HEK293 (cell line): ENCODE data around the gene PDE6H.

ENCODE experiments used
- CTCF ChIA-PET: fragments of 350-600 bp; formaldehyde crosslinking; extraction: SDS; loops from one replicate; lab custom pipeline; 2021; ENCODE audit warnings: antibody characterized with exemption; lab: Yijun Ruan, JAX
- POLR2A ChIA-PET: fragments of 300-600 bp; formaldehyde crosslinking; extraction: SDS; loops from one replicate; lab custom pipeline; 2020; ENCODE audit warnings: antibody characterized with exemption, inconsistent platforms; lab: Yijun Ruan, JAX
- H3K27ac ChIP-seq: fragments of 200-500 bp; sonication (Bioruptor generic); 2 replicates; pipeline ENCODE4 v1.5.1; 2014; ENCODE audit warnings: low read depth, low read length, control low read depth, inconsistent platforms; ENCODE audit errors: extremely low read depth
- H3K36me3 ChIP-seq, 2 experiments: fragments of 200-500 bp in 1 of 2; sonication (Bioruptor generic) in 1 of 2; 1 replicate in 1 of 2; 2 replicates in 1 of 2; pipeline ENCODE4 v1.5.1; 2014 to 2017; ENCODE audit warnings: inconsistent platforms in 2 of 2, low read length in 2 of 2; ENCODE audit not compliant: control insufficient read depth in 2 of 2, insufficient read depth in 1 of 2
- H3K4me1 ChIP-seq: fragments of 200-500 bp; sonication (Bioruptor generic); 2 replicates; pipeline ENCODE4 v1.5.1; 2014; ENCODE audit warnings: mild to moderate bottlenecking, low read length, inconsistent platforms; ENCODE audit not compliant: control insufficient read depth, insufficient read depth
- H3K4me3 ChIP-seq: 2 replicates; pipeline ENCODE4 v1.5.1; 2011; ENCODE audit warnings: low read depth, mild to moderate bottlenecking, control low read depth, low read length, moderate library complexity
- H3K9me3 ChIP-seq: fragments of 200-500 bp; sonication (Bioruptor generic); 2 replicates; pipeline ENCODE4 v1.5.1; 2014; ENCODE audit warnings: low read depth, low read length, inconsistent platforms; ENCODE audit not compliant: control insufficient read depth, insufficient read depth
- GLIS2 ChIP-seq: fragments of 450-650 bp; formaldehyde crosslinking; IDR thresholded peaks from 2 replicates; pipeline ENCODE4 v1.5.1; 2016; ENCODE audit warnings: missing biosample characterization, missing genetic modification characterization
- HOXD13 ChIP-seq: sonication (generic); formaldehyde crosslinking; IDR thresholded peaks from 2 replicates; pipeline ENCODE4 v1.8.0; 2022; ENCODE audit warnings: missing genetic modification reagents, borderline replicate concordance
- OVOL3 ChIP-seq: fragments of 450-650 bp; formaldehyde crosslinking; IDR thresholded peaks from 2 replicates; pipeline ENCODE4 v1.5.1; 2016; ENCODE audit warnings: missing biosample characterization, missing genetic modification characterization
- PRDM1 ChIP-seq: fragments of 450-650 bp; formaldehyde crosslinking; IDR thresholded peaks from 2 replicates; pipeline ENCODE4; 2016; ENCODE audit warnings: missing biosample characterization, missing genetic modification characterization
- PRDM2 ChIP-seq: fragments of 450-650 bp; formaldehyde crosslinking; IDR thresholded peaks from 2 replicates; pipeline ENCODE4 v1.5.1; 2016; ENCODE audit warnings: missing biosample characterization, missing genetic modification characterization, borderline replicate concordance
- PRDM4 ChIP-seq: fragments of 450-650 bp; formaldehyde crosslinking; IDR thresholded peaks from 2 replicates; pipeline ENCODE4 v1.5.1; 2017; ENCODE audit warnings: missing biosample characterization, missing genetic modification characterization
- SETDB1 ChIP-seq: IDR thresholded peaks from one replicate; pipeline ENCODE4 v1.6.1; 2017; ENCODE audit warnings: mild to moderate bottlenecking, low read length, moderate library complexity, mixed read lengths; ENCODE audit not compliant: insufficient read length
- ZBTB20 ChIP-seq: fragments of 450-650 bp; formaldehyde crosslinking; IDR thresholded peaks from 2 replicates; pipeline ENCODE4 v1.5.1; 2016; ENCODE audit warnings: missing biosample characterization, missing genetic modification characterization
- ZBTB44 ChIP-seq: fragments of 450-650 bp; IDR thresholded peaks from 2 replicates; pipeline ENCODE4 v1.5.1; 2018; ENCODE audit warnings: missing biosample characterization, mild to moderate bottlenecking, missing genetic modification characterization
- ZNF146 ChIP-seq: fragments of 450-650 bp; formaldehyde crosslinking; IDR thresholded peaks from 2 replicates; pipeline ENCODE4 v1.5.1; 2016; ENCODE audit warnings: missing biosample characterization, missing genetic modification characterization
- ZNF16 ChIP-seq: fragments of 450-650 bp; formaldehyde crosslinking; IDR thresholded peaks from 2 replicates; pipeline ENCODE4 v1.5.1; 2016; ENCODE audit warnings: low read depth, missing biosample characterization, missing genetic modification characterization
- ZNF23 ChIP-seq: fragments of 450-650 bp; formaldehyde crosslinking; IDR thresholded peaks from 2 replicates; pipeline ENCODE4 v1.5.1; 2016; ENCODE audit warnings: missing biosample characterization, missing genetic modification characterization, borderline replicate concordance
- ZNF274 ChIP-seq, 2 experiments: fragments of 200-500 bp in 1 of 2; fragments of 450-650 bp in 1 of 2; sonication (Bioruptor generic) in 1 of 2; formaldehyde crosslinking in 1 of 2; IDR thresholded peaks; 2 replicates each; pipeline versions ENCODE4 v1.5.1 to v1.6.1; 2014 to 2016; ENCODE audit warnings: borderline replicate concordance in 1 of 2, inconsistent platforms in 1 of 2, low read length in 1 of 2, missing biosample characterization in 1 of 2, missing genetic modification characterization in 1 of 2
- ZNF366 ChIP-seq: fragments of 450-650 bp; formaldehyde crosslinking; conservative IDR thresholded peaks from 2 replicates; pipeline ENCODE4 v1.5.1; 2016; ENCODE audit warnings: missing biosample characterization, missing genetic modification characterization
- ZNF423 ChIP-seq: fragments of 450-650 bp; formaldehyde crosslinking; IDR thresholded peaks from 2 replicates; pipeline ENCODE4 v1.5.1; 2016; ENCODE audit warnings: missing biosample characterization, missing genetic modification characterization
- ZNF521 ChIP-seq: fragments of 450-650 bp; formaldehyde crosslinking; IDR thresholded peaks from 2 replicates; pipeline ENCODE4 v1.5.1; 2017; ENCODE audit warnings: missing biosample characterization, mild to moderate bottlenecking, missing genetic modification characterization
- ZNF530 ChIP-seq: fragments of 450-650 bp; formaldehyde crosslinking; IDR thresholded peaks from 2 replicates; pipeline ENCODE4 v1.5.1; 2016; ENCODE audit warnings: low read depth, missing biosample characterization, missing genetic modification characterization
- ZNF639 ChIP-seq: fragments of 450-650 bp; formaldehyde crosslinking; IDR thresholded peaks from 2 replicates; pipeline ENCODE4 v1.5.1; 2016; ENCODE audit warnings: missing biosample characterization, missing genetic modification characterization
- ZNF660 ChIP-seq: fragments of 450-650 bp; IDR thresholded peaks from 2 replicates; pipeline ENCODE4 v1.5.1; 2018; ENCODE audit warnings: missing biosample characterization, mild to moderate bottlenecking, missing genetic modification characterization
- ZSCAN18 ChIP-seq: fragments of 450-650 bp; formaldehyde crosslinking; IDR thresholded peaks from 2 replicates; pipeline ENCODE4 v1.5.1; 2016; ENCODE audit warnings: missing biosample characterization, missing genetic modification characterization
- ZSCAN23 ChIP-seq: fragments of 450-650 bp; formaldehyde crosslinking; IDR thresholded peaks from 2 replicates; pipeline ENCODE4 v1.5.1; 2016; ENCODE audit warnings: missing biosample characterization, missing genetic modification characterization

Gene PDE6H

GRCh38 chr12:14965221-14965620 lies 7.6 kb upstream of the PDE6H start:
- TF ChIP-seq PRDM2 (tag by site-specific recombination), result no peak
- no peak for TF ChIP-seq GLIS2 (tag by site-specific recombination)
- no peak for TF ChIP-seq SETDB1
- no peak for TF ChIP-seq PRDM4 (tag by site-specific recombination)
- TF ChIP-seq ZSCAN18 (tag by site-specific recombination), result no peak
- TF ChIP-seq ZNF366 (tag by site-specific recombination), result no peak
- TF ChIP-seq ZNF639, result no peak
- TF ChIP-seq ZNF423 (tag by site-specific recombination), result no peak
- TF ChIP-seq ZNF274 (IDR thresholded peaks at IDR 0.05; ENCODE audit: low read length), result no peak
- no peak for TF ChIP-seq ZNF274 (tag by site-specific recombination; IDR thresholded peaks at IDR 0.05; ENCODE audit: borderline replicate concordance)
- TF ChIP-seq, all 188 proteins: peak for 0
- Histone ChIP-seq H3K36me3 (no peaks in the 10 kb centered on the region), H3K4me3 (no peak overlapping the region), H3K27ac (no peak overlapping the region), H3K9me3 (no peaks in the 10 kb centered on the region), H3K4me1 (no peaks in the 10 kb centered on the region)
- ChIA-PET POLR2A (no interaction called here), CTCF (no interaction called here)

GRCh38 chr12:14968478-14968877 lies 4.4 kb upstream of the PDE6H start:
- no peak overlapping the region for H3K4me3 ChIP-seq
- H3K36me3 ChIP-seq, result no peaks in the 10 kb centered on the region
- no peaks in the 10 kb centered on the region for H3K4me1 ChIP-seq
- H3K9me3 ChIP-seq, result no peaks in the 10 kb centered on the region
- ChIA-PET POLR2A (no interaction called here), CTCF (interaction anchor here (0.6 kb wide), 1 partner anchor 253 kb away, joined by 3 read pairs; the partner anchor contains the start of gene RERG)
- no peak overlapping the region for H3K27ac ChIP-seq
- TF ChIP-seq HOXD13, result no peak
- TF ChIP-seq PRDM1 (tag by site-specific recombination), result no peak
- no peak for TF ChIP-seq ZNF660 (tag by site-specific recombination)
- no peak for TF ChIP-seq OVOL3 (tag by site-specific recombination)
- no peak for TF ChIP-seq ZNF23 (tag by site-specific recombination)
- TF ChIP-seq ZSCAN18 (tag by site-specific recombination), result no peak
- no peak for TF ChIP-seq ZNF16
- no peak for TF ChIP-seq ZNF530 (tag by site-specific recombination)
- TF ChIP-seq ZNF146, result no peak
- TF ChIP-seq ZSCAN23 (tag by site-specific recombination), result no peak
- TF ChIP-seq ZNF521, result no peak
- TF ChIP-seq ZBTB44, result no peak
- TF ChIP-seq ZBTB20 (tag by site-specific recombination), result no peak
